Mesendoderm (in vitro differentiated cells): Measurements from ENCODE around the gene LPIN2. TPM values are rescaled to one million over a fixed set of nuclear protein-coding genes. Genes with fewer than 3 reads are reported as not detected.

Experiments used
- DNase-seq: peaks from one replicate; pipeline ENCODE4 v3.0.0; 2013
- H2AK5ac ChIP-seq: 2 replicates; pipeline ENCODE4 v1.6.1; 2013; ENCODE audit warnings: low read length, inconsistent platforms
- H2BK120ac ChIP-seq: 2 replicates; pipeline ENCODE4 v1.6.1; 2013; ENCODE audit warnings: low read depth, mild to moderate bottlenecking, low read length, moderate library complexity, mixed read lengths
- H2BK15ac ChIP-seq: replicated peaks from 2 replicates; pipeline ENCODE4 v1.6.1; 2013; ENCODE audit warnings: low read depth, mild to moderate bottlenecking, moderate library complexity
- H2BK5ac ChIP-seq: 2 replicates; pipeline ENCODE4 v1.6.1; 2013; ENCODE audit warnings: low read length, inconsistent platforms
- H3K18ac ChIP-seq: 2 replicates; pipeline ENCODE4 v1.6.1; 2013; ENCODE audit warnings: mild to moderate bottlenecking, low read length, mixed read lengths
- H3K23ac ChIP-seq: one replicate; pipeline ENCODE4 v1.6.1; 2013; ENCODE audit warnings: low read length
- H3K27ac ChIP-seq: 2 replicates; pipeline ENCODE4 v1.5.1; 2013; ENCODE audit warnings: low read depth, mild to moderate bottlenecking, inconsistent platforms, low read length, moderate library complexity
- H3K27me3 ChIP-seq: 2 replicates; pipeline ENCODE4 v1.6.1; 2013; ENCODE audit warnings: low read length, control low read depth, mild to moderate bottlenecking, inconsistent platforms; ENCODE audit not compliant: insufficient read depth, poor library complexity
- H3K36me3 ChIP-seq: 2 replicates; pipeline ENCODE4 v1.6.1; 2013; ENCODE audit warnings: low read length, inconsistent platforms; ENCODE audit not compliant: control insufficient read depth, insufficient read depth
- H3K4ac ChIP-seq: one replicate; pipeline ENCODE4 v1.6.1; 2013; ENCODE audit warnings: low read depth, mild to moderate bottlenecking, low read length, moderate library complexity
- H3K4me1 ChIP-seq: 2 replicates; pipeline ENCODE4 v1.6.1; 2013; ENCODE audit warnings: low read depth, low read length, inconsistent platforms; ENCODE audit not compliant: control insufficient read depth
- H3K4me2 ChIP-seq: 2 replicates; pipeline ENCODE4 v1.6.1; 2013; ENCODE audit warnings: low read length
- H3K4me3 ChIP-seq: 2 replicates; pipeline ENCODE4 v1.5.1; 2013; ENCODE audit warnings: mild to moderate bottlenecking, low read length
- H3K56ac ChIP-seq: one replicate; pipeline ENCODE4 v1.6.1; 2013; ENCODE audit warnings: low read length
- H3K79me1 ChIP-seq: 2 replicates; pipeline ENCODE4 v1.6.1; 2013; ENCODE audit warnings: low read length, inconsistent platforms
- H3K79me2 ChIP-seq: 2 replicates; pipeline ENCODE4 v1.6.1; 2013; ENCODE audit warnings: mild to moderate bottlenecking, low read length; ENCODE audit not compliant: control insufficient read depth, insufficient read depth
- H3K9ac ChIP-seq: 2 replicates; pipeline ENCODE4 v1.6.1; 2013; ENCODE audit warnings: low read length, inconsistent platforms
- H4K5ac ChIP-seq: one replicate; pipeline ENCODE4 v1.6.1; 2013; ENCODE audit warnings: low read length
- H4K8ac ChIP-seq: one replicate; pipeline ENCODE4 v1.6.1; 2013; ENCODE audit warnings: low read depth, mild to moderate bottlenecking, control low read depth, low read length, moderate library complexity
- WGBS: extraction: QIAGEN DNeasy Blood & Tissue Kit; methylation state at CpG from one replicate; pipeline ENCODE4 v1.1.7; 2013; ENCODE audit warnings: low lambda C conversion rate, missing lambda C conversion rate; ENCODE audit not compliant: insufficient coverage; ENCODE audit errors: extremely low coverage; 5-methylcytosine and 5-hydroxymethylcytosine counted together
- small RNA-seq: library from polyadenylated mRNA; stranded (forward); fragments of <200 nt; extraction: miRNeasy Mini kit (QIAGEN cat#:217004); gene quantifications from one replicate; pipeline ENCODE3, GENCODE V24; 2013; ENCODE audit not compliant: insufficient read depth

Gene LPIN2

GRCh38 chr18:2964361-2965010 lies 48.5 kb downstream of the LPIN2 start:
- no CpG with 5 or more reads among the region's 8 CpGs for WGBS

More at GRCh38 chr18:2964361-2965010, 48.5 kb downstream of the LPIN2 start:
- Histone ChIP-seq H3K9ac (no peak overlapping the region), H3K79me1 (peaks cover 3% of the 10 kb centered on the region), H4K8ac (no peak overlapping the region), H3K4ac (no peak overlapping the region), H3K79me2 (no peaks in the 10 kb centered on the region), H2BK5ac (no peak overlapping the region), H3K4me2 (no peak overlapping the region), H3K4me3 (no peak overlapping the region), H3K27ac (no peak overlapping the region), H3K18ac (no peak overlapping the region), H2AK5ac (no peak overlapping the region), H2BK15ac (no peak overlapping the region), H4K5ac (no peak overlapping the region), H3K23ac (no peak overlapping the region), H3K4me1 (no peaks in the 10 kb centered on the region), H2BK120ac (no peak overlapping the region), H3K27me3 (no peaks in the 10 kb centered on the region), H3K56ac (no peak overlapping the region), H3K36me3 (no peaks in the 10 kb centered on the region)
- DNase-seq: no peak

Small RNA genes lying within 50 kb of the gene (small RNA-seq; reads per million reads assigned to genes)
- not detected for gene RF00156
